OCI-LY3 (cell line): ENCODE data around the gene ZNF225.

ENCODE experiments used
- CTCF ChIP-seq: fragments of 200-600, 300-600 bp; sonication (generic); IDR thresholded peaks from 2 replicates; pipeline ENCODE4 v1.5.1; 2014; ENCODE audit warnings: antibody characterized with exemption, low read length, low read depth
- EZH2phosphoT487 ChIP-seq: fragments of 200-600 bp; shearing (Covaris generic); IDR thresholded peaks from 2 replicates; pipeline ENCODE4 v1.6.1; 2018; ENCODE audit warnings: antibody characterized with exemption, mixed run types, low read depth

GRCh38 chr19:44142059-44142433 is 28.8 kb downstream of the ZNF225 start:
- no peak for TF ChIP-seq CTCF
- no peak for TF ChIP-seq EZH2phosphoT487
